ENCODE measurements around the gene CLDN6. TPM values are rescaled to one million over a fixed set of nuclear protein-coding genes. Genes with fewer than 3 reads are reported as not detected.

Gene CLDN6
- total and polyA plus RNA-seq, 9 of the 15 experiments (the other 6 are each of a cell fraction or from before 2014, with no cell fraction given): 0.22 to 0.75 (median 0.38) TPM; not detected in 3

DNA sequence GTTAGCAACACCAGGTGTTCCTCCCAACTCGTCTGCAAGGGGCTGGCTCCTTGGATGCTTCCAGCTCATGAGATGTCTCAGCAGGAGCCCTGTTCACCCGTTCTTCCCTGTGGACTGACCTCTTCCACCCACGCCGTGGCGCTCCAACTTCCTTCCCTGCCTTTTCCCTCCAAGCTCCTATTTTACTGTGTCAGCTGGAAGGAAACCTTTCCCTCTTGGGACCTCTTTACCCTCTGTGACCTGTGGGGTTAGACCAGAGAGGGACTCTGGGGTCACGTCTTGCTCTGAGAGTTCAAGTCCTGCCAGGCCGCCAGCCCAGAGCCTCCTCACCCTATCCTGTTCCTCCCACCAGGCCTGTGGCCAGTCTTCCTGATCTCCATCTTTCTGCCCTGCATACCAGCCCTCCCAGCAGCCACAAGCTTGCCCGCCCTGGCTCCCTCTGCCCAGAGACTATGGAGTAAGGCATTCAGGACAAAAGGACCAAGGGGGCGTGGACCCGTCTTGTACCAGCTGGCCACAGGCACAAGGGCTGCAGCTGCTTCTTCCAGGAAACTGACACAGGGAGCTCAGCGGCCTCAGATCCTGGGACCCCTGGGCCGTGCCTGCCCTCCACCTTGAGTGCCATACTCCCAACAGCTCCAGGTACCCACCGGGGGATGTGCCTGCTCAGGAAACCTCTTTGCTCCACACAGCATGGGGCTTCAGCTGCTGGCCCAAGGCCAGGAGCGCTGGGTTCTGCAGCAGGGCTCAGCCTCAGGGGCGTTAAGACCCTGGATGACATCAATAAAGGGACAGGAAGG is 45.8 kb downstream of the CLDN6 start:
- no peaks in the 10 kb centered on the region for H3K27me3 ChIP-seq (ENCODE audit: control insufficient read depth in 2 of 2, insufficient read depth in 2 of 2, low read length in 2 of 2)
- no peak for ATAC-seq
- no peak overlapping the region for H2AFZ ChIP-seq (ENCODE audit: low read depth, low read length)
- ChIA-PET CTCF (ENCODE audit: low intra/inter-chr PET ratio) (no interaction called here), POLR2A (interaction anchor here (0.5 to 2.1 kb wide), 8 partner anchors 8 to 1006 kb away, joined by 3 to 17 read pairs (median 3); partner anchors contain the start of genes KREMEN2 and PKMYT1)
- in situ Hi-C loops (cut with MboI): no loop called here
- no peaks in the 10 kb centered on the region for H3K9me3 ChIP-seq (replicated peaks; ENCODE audit: control insufficient read depth, insufficient read depth, low read depth, low read length)
- H4K20me1 ChIP-seq (replicated peaks; ENCODE audit: control insufficient read depth, insufficient read depth, low read length): peaks cover 25% of the 10 kb centered on the region
- peak in 1 of 4 experiments; percentile 32 for DNase-seq (ENCODE audit: extremely low read depth in 1 of 4, low spot score in 3 of 4)
- peaks cover 64% of the 10 kb centered on the region; the same call in 2 of the 3 replicates for H3K36me3 ChIP-seq (ENCODE audit: control insufficient read depth, insufficient read depth, low read length)
- peaks cover 3% of the 10 kb centered on the region for H3K9me1 ChIP-seq (ENCODE audit: control insufficient read depth, insufficient read depth, low read length)
- 67% methylated on average over 14 of the region's 15 CpGs for WGBS (ENCODE audit: insufficient coverage, low coverage, missing lambda C conversion rate)
- H3K4me2 ChIP-seq (ENCODE audit: insufficient read depth, low read length): no peak overlapping the region
- intact Hi-C loops (cut with micrococcal nuclease): no loop called here
- peaks cover 31% of the 10 kb centered on the region for H3K79me2 ChIP-seq (ENCODE audit: control insufficient read depth, insufficient read depth, low read length)
- no TSS peak for BruUV-seq (replicated peaks)
- no peak for FAIRE-seq
- no peak overlapping the region for H3K4me3 ChIP-seq
- peak overlapping the region in 1 of 2 experiments; percentile 99; a peak in 2 of 4 replicates for H3K9ac ChIP-seq (ENCODE audit: insufficient read depth in 1 of 2, low read depth in 2 of 2, low read length in 2 of 2)
- peaks cover 15 to 96% of the 10 kb centered on the region in 2 experiments for H3K4me1 ChIP-seq (replicated peaks in 1 of 2; ENCODE audit: control insufficient read depth in 2 of 2, insufficient read depth in 2 of 2, low read length in 2 of 2)
- no peak overlapping the region; the same call in 2 of the 3 replicates for H3K27ac ChIP-seq (ENCODE audit: extremely low read depth, low read depth, low read length)
- TF ChIP-seq ZBED1 (IDR thresholded peaks at IDR 0.05) (peak; percentile 73; the same call in 1 of the 2 replicates), SNIP1 (IDR thresholded peaks at IDR 0.05; ENCODE audit: low read depth) (no peak), SAFB (IDR thresholded peaks at IDR 0.05; ENCODE audit: borderline replicate concordance, low read depth, low read length) (no peak), SUPT5H (IDR thresholded peaks at IDR 0.05) (peak; percentile 71), PPARD (CRISPR knock-in tag; IDR thresholded peaks at IDR 0.05) (no peak), NCOA4 (IDR thresholded peaks at IDR 0.05; ENCODE audit: partially characterized antibody) (no peak), POLR2AphosphoS2 (IDR thresholded peaks at IDR 0.05; ENCODE audit: low read length) (peak; percentile 13), POLR2G (IDR thresholded peaks at IDR 0.05; ENCODE audit: low read depth, low read length) (peak; percentile 71; the same call in 1 of the 2 replicates), LEF1 (IDR thresholded peaks at IDR 0.05) (no peak), POLR2B (IDR thresholded peaks at IDR 0.05; ENCODE audit: low read depth, partially characterized antibody) (peak; percentile 45), RBFOX2 (IDR thresholded peaks at IDR 0.05; ENCODE audit: low read depth, low read length) (peak; percentile 52), FOXJ2 (tag; IDR thresholded peaks at IDR 0.05) (no peak), CREB1 (IDR thresholded peaks at IDR 0.05) (0 out of 2 replicates have a peak, but pooled peaks have one; percentile 6), CREB1 (CRISPR knock-in tag; IDR thresholded peaks at IDR 0.05) (no peak)
- TF ChIP-seq, protein P1, sequence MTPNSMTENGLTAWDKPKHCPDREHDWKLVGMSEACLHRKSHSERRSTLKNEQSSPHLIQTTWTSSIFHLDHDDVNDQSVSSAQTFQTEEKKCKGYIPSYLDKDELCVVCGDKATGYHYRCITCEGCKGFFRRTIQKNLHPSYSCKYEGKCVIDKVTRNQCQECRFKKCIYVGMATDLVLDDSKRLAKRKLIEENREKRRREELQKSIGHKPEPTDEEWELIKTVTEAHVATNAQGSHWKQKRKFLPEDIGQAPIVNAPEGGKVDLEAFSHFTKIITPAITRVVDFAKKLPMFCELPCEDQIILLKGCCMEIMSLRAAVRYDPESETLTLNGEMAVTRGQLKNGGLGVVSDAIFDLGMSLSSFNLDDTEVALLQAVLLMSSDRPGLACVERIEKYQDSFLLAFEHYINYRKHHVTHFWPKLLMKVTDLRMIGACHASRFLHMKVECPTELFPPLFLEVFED (CRISPR knock-in tag; conservative IDR thresholded peaks at IDR 0.05): 0 out of 2 replicates have a peak, but pooled peaks have one; percentile 55
- TF ChIP-seq, protein P2, sequence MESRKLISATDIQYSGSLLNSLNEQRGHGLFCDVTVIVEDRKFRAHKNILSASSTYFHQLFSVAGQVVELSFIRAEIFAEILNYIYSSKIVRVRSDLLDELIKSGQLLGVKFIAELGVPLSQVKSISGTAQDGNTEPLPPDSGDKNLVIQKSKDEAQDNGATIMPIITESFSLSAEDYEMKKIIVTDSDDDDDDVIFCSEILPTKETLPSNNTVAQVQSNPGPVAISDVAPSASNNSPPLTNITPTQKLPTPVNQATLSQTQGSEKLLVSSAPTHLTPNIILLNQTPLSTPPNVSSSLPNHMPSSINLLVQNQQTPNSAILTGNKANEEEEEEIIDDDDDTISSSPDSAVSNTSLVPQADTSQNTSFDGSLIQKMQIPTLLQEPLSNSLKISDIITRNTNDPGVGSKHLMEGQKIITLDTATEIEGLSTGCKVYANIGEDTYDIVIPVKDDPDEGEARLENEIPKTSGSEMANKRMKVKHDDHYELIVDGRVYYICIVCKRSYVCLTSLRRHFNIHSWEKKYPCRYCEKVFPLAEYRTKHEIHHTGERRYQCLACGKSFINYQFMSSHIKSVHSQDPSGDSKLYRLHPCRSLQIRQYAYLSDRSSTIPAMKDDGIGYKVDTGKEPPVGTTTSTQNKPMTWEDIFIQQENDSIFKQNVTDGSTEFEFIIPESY (CRISPR knock-in tag; IDR thresholded peaks at IDR 0.05): peak; percentile 11; the same call in 1 of the 2 replicates
- TF ChIP-seq, protein P3, sequence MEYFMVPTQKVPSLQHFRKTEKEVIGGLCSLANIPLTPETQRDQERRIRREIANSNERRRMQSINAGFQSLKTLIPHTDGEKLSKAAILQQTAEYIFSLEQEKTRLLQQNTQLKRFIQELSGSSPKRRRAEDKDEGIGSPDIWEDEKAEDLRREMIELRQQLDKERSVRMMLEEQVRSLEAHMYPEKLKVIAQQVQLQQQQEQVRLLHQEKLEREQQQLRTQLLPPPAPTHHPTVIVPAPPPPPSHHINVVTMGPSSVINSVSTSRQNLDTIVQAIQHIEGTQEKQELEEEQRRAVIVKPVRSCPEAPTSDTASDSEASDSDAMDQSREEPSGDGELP (CRISPR knock-in tag; IDR thresholded peaks at IDR 0.05; ENCODE audit: borderline replicate concordance): peak; percentile 20; the same call in 1 of the 2 replicates

Data from K562 (cell line).